Measurements from ENCODE around the gene LRRC8C. TPM values are rescaled to one million over a fixed set of nuclear protein-coding genes. Genes with fewer than 3 reads are reported as not detected.
"Not testable (repeated sequence)": the region's sequence is repeated elsewhere in the genome, so short reads cannot be mapped to it uniquely, and the experiment has no call there.

The LRRC8C gene
- total RNA-seq, 1 donor from 2014 or later: 56.5 TPM

GRCh38 chr1:89629600-89629999, 3.3 kb upstream of the LRRC8C start:
- H3K9me3 Mint-ChIP-seq; intact Hi-C loops (cut with micrococcal nuclease); H3K27me3 Mint-ChIP-seq (ENCODE audit: low read depth); H3K4me3 Mint-ChIP-seq (ENCODE audit: low read depth); DNase-seq (ENCODE audit: low spot score): not testable (repeated sequence)
- Mint-ChIP-seq H3K27ac (peak overlapping the region; percentile 73), H3K4me1 (ENCODE audit: low read depth) (peaks cover 59% of the 10 kb centered on the region), H3K36me3 (ENCODE audit: low read depth) (peaks cover 46% of the 10 kb centered on the region)

GRCh38 chr1:89630048-89630447, 2.9 kb upstream of the LRRC8C start:
- H3K9me3 Mint-ChIP-seq: no peaks in the 10 kb centered on the region
- H3K27me3 Mint-ChIP-seq (ENCODE audit: low read depth): no peaks in the 10 kb centered on the region
- H3K36me3 Mint-ChIP-seq (ENCODE audit: low read depth): peaks cover 45% of the 10 kb centered on the region
- intact Hi-C loops (cut with micrococcal nuclease): loop anchor here (5.0 to 10.0 kb wide), 2 partner anchors 212 to 365 kb away; partner anchors contain the start of gene ZNF326
- DNase-seq (ENCODE audit: low spot score): no peak
- H3K4me3 Mint-ChIP-seq (ENCODE audit: low read depth): peak overlapping the region; percentile 48
- H3K27ac Mint-ChIP-seq: peak overlapping the region; percentile 73
- peaks cover 60% of the 10 kb centered on the region for H3K4me1 Mint-ChIP-seq (ENCODE audit: low read depth)

GRCh38 chr1:89631816-89632656, 884 bp upstream of the LRRC8C start:
- Mint-ChIP-seq H3K36me3 (ENCODE audit: low read depth) (peaks cover 46% of the 10 kb centered on the region), H3K27me3 (ENCODE audit: low read depth) (no peaks in the 10 kb centered on the region), H3K4me1 (ENCODE audit: low read depth) (peaks cover 71% of the 10 kb centered on the region), H3K27ac (peak overlapping the region; percentile 93), H3K9me3 (no peaks in the 10 kb centered on the region), H3K4me3 (ENCODE audit: low read depth) (peak overlapping the region; percentile 88)
- no peak for DNase-seq (ENCODE audit: low spot score)
- intact Hi-C loops (cut with micrococcal nuclease): loop anchor here (1.0 to 10.0 kb wide), 8 partner anchors 21 to 363 kb away; partner anchors contain the start of gene ZNF326

- Mint-ChIP-seq H3K4me3 (ENCODE audit: low read depth) (peak overlapping the region; percentile 92), H3K36me3 (ENCODE audit: low read depth) (peaks cover 55% of the 10 kb centered on the region), H3K27me3 (ENCODE audit: low read depth) (no peaks in the 10 kb centered on the region), H3K9me3 (no peaks in the 10 kb centered on the region), H3K4me1 (ENCODE audit: low read depth) (peaks cover 72% of the 10 kb centered on the region), H3K27ac (peak overlapping the region; percentile 86)
- peak; percentile 67 for DNase-seq (ENCODE audit: low spot score)
- intact Hi-C loops (cut with micrococcal nuclease): loop anchor here (2.0 to 10.0 kb wide), 5 partner anchors 23 to 361 kb away; partner anchors contain the start of gene ZNF326
Measured at GRCh38 chr1:89633248-89633799, 404 bp downstream of the LRRC8C start.

- peak overlapping the region; percentile 86 for H3K27ac Mint-ChIP-seq
- H3K9me3 Mint-ChIP-seq: no peaks in the 10 kb centered on the region
- H3K36me3 Mint-ChIP-seq (ENCODE audit: low read depth): peaks cover 49% of the 10 kb centered on the region
- intact Hi-C loops (cut with micrococcal nuclease): loop anchor here (2.0 to 10.0 kb wide), 5 partner anchors 23 to 361 kb away; partner anchors contain the start of gene ZNF326
- peaks cover 67% of the 10 kb centered on the region for H3K4me1 Mint-ChIP-seq (ENCODE audit: low read depth)
- DNase-seq (ENCODE audit: low spot score): no peak
- no peaks in the 10 kb centered on the region for H3K27me3 Mint-ChIP-seq (ENCODE audit: low read depth)
- H3K4me3 Mint-ChIP-seq (ENCODE audit: low read depth): peak overlapping the region; percentile 92
Measured at GRCh38 chr1:89633800-89634625, 1.1 kb downstream of the LRRC8C start.

- no peaks in the 10 kb centered on the region for H3K27me3 Mint-ChIP-seq (ENCODE audit: low read depth)
- peaks cover 53% of the 10 kb centered on the region for H3K36me3 Mint-ChIP-seq (ENCODE audit: low read depth)
- H3K27ac Mint-ChIP-seq: peak overlapping the region; percentile 90
- H3K4me1 Mint-ChIP-seq (ENCODE audit: low read depth): peaks cover 61% of the 10 kb centered on the region
- peak overlapping the region; percentile 70 for H3K4me3 Mint-ChIP-seq (ENCODE audit: low read depth)
- no peaks in the 10 kb centered on the region for H3K9me3 Mint-ChIP-seq
- intact Hi-C loops (cut with micrococcal nuclease): loop anchor here (1.0 to 10.0 kb wide), 7 partner anchors 14 to 359 kb away; partner anchors contain the start of gene ZNF326
- no peak for DNase-seq (ENCODE audit: low spot score)
Measured at GRCh38 chr1:89635825-89636815, 3.2 kb downstream of the LRRC8C start.

- Mint-ChIP-seq H3K27ac (peak overlapping the region; percentile 54), H3K4me3 (ENCODE audit: low read depth) (peak overlapping the region; percentile 16), H3K9me3 (no peaks in the 10 kb centered on the region), H3K4me1 (ENCODE audit: low read depth) (peaks cover 58% of the 10 kb centered on the region), H3K36me3 (ENCODE audit: low read depth) (peaks cover 62% of the 10 kb centered on the region), H3K27me3 (ENCODE audit: low read depth) (no peaks in the 10 kb centered on the region)
- intact Hi-C loops (cut with micrococcal nuclease): loop anchor here (5.0 to 10.0 kb wide), 2 partner anchors 35 to 357 kb away; partner anchors contain the start of gene ZNF326
- DNase-seq (ENCODE audit: low spot score): no peak
Measured at GRCh38 chr1:89637496-89637895, 4.6 kb downstream of the LRRC8C start.

- H3K4me3 Mint-ChIP-seq (ENCODE audit: low read depth): no peak overlapping the region
- no peak for DNase-seq (ENCODE audit: low spot score)
- intact Hi-C loops (cut with micrococcal nuclease): no loop called here
- H3K27ac Mint-ChIP-seq: no peak overlapping the region
- peaks cover 71% of the 10 kb centered on the region for H3K4me1 Mint-ChIP-seq (ENCODE audit: low read depth)
- no peaks in the 10 kb centered on the region for H3K27me3 Mint-ChIP-seq (ENCODE audit: low read depth)
- H3K36me3 Mint-ChIP-seq (ENCODE audit: low read depth): peaks cover 71% of the 10 kb centered on the region
- H3K9me3 Mint-ChIP-seq: peaks cover 13% of the 10 kb centered on the region
Measured at GRCh38 chr1:89640440-89640839, 7.5 kb downstream of the LRRC8C start.

GRCh38 chr1:89641781-89642180, 8.9 kb downstream of the LRRC8C start:
- Mint-ChIP-seq H3K27ac (no peak overlapping the region), H3K27me3 (ENCODE audit: low read depth) (no peaks in the 10 kb centered on the region), H3K4me1 (ENCODE audit: low read depth) (peaks cover 57% of the 10 kb centered on the region), H3K4me3 (ENCODE audit: low read depth) (no peak overlapping the region), H3K36me3 (ENCODE audit: low read depth) (peaks cover 73% of the 10 kb centered on the region), H3K9me3 (peaks cover 26% of the 10 kb centered on the region)
- no peak for DNase-seq (ENCODE audit: low spot score)
- intact Hi-C loops (cut with micrococcal nuclease): no loop called here

GRCh38 chr1:89643577-89643976, 10.7 kb downstream of the LRRC8C start:
- H3K27ac Mint-ChIP-seq: peak overlapping the region; percentile 22
- no peaks in the 10 kb centered on the region for H3K27me3 Mint-ChIP-seq (ENCODE audit: low read depth)
- peaks cover 32% of the 10 kb centered on the region for H3K9me3 Mint-ChIP-seq
- no peak for DNase-seq (ENCODE audit: low spot score)
- no peak overlapping the region for H3K4me3 Mint-ChIP-seq (ENCODE audit: low read depth)
- peaks cover 47% of the 10 kb centered on the region for H3K4me1 Mint-ChIP-seq (ENCODE audit: low read depth)
- intact Hi-C loops (cut with micrococcal nuclease): no loop called here
- H3K36me3 Mint-ChIP-seq (ENCODE audit: low read depth): peaks cover 69% of the 10 kb centered on the region

GRCh38 chr1:89644119-89644814, 11.3 kb downstream of the LRRC8C start:
- Mint-ChIP-seq H3K36me3 (ENCODE audit: low read depth) (peaks cover 70% of the 10 kb centered on the region), H3K4me3 (ENCODE audit: low read depth) (no peak overlapping the region), H3K27ac (no peak overlapping the region), H3K27me3 (ENCODE audit: low read depth) (no peaks in the 10 kb centered on the region), H3K9me3 (peaks cover 32% of the 10 kb centered on the region), H3K4me1 (ENCODE audit: low read depth) (peaks cover 49% of the 10 kb centered on the region)
- no peak for DNase-seq (ENCODE audit: low spot score)
- intact Hi-C loops (cut with micrococcal nuclease): no loop called here

Measured in activated T-helper 2 cell treated with anti-CD3 and anti-CD28 coated beads, Interferon-gamma antibody, Interleukin-2, Interleukin-4, amounts not matched to agents 10 μg/mL and 5 μg/mL and 100 μg/mL, durations not matched to agents 14 hours and 24 hours and 36 hours (primary cell).